ENCODE measurements around the gene RBM47.

Gene RBM47

GRCh38 chr4:40586729-40587128 is 42.9 kb downstream of the RBM47 start:
- ATAC-seq, result no peak

DNA sequence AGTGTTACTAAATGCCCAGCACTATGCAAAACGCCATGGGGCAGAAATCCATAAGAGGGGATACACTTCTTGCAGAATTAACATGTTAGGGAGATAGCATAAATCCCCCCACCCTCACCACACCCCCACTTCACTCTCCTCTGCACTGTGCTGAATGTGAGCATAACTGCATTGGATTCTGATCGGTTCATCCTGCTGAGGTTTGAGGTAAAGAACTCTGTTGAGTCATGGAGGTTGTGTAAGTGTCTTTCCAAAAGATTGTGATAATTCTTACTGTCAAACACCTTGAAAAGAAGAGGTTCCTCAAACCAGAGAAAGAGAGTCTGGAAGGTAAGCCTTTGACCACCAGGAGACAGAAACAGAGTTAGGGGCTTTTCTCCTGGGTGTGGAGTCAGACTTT is 43.6 kb downstream of the RBM47 start:
- DNase-seq, result no peak
- no peak for ATAC-seq

More at GRCh38 chr4:40586729-40587128, 42.9 kb downstream of the RBM47 start:
- no peak for DNase-seq

GRCh38 chr4:40585201-40585799 is 44.4 kb downstream of the RBM47 start:
- ATAC-seq, result no peak

DNA sequence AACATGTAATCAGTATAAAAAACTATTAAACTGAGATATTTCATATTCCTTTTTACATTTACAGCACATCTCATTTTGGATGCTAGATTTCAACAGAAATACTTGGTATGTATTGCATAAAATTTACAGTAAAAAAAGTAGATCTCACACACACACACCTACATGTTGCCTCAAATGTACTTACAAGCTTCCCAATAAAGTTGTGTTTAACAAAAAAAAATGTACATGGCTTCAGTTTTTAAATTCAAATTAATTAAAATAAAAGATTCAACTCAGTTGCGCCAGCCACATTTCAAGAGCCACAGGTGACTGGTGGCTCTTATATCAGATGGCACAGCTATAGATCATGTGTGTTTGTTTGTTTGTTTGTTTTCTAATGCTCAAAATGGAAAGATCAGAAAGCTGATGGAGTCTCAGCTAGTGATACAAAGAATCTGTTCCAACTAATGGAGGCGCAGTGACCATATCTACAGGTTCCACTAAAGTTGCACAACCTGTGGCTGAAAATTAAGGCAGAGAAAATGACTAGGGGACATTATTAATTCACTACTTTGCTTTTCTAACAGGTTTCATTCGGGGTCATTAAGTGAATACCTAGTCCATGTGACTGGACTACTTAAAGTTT is 45.0 kb downstream of the RBM47 start:
- ATAC-seq, result no peak
- no peak for DNase-seq

More at GRCh38 chr4:40585201-40585799, 44.4 kb downstream of the RBM47 start:
- DNase-seq, result no peak

DNA sequence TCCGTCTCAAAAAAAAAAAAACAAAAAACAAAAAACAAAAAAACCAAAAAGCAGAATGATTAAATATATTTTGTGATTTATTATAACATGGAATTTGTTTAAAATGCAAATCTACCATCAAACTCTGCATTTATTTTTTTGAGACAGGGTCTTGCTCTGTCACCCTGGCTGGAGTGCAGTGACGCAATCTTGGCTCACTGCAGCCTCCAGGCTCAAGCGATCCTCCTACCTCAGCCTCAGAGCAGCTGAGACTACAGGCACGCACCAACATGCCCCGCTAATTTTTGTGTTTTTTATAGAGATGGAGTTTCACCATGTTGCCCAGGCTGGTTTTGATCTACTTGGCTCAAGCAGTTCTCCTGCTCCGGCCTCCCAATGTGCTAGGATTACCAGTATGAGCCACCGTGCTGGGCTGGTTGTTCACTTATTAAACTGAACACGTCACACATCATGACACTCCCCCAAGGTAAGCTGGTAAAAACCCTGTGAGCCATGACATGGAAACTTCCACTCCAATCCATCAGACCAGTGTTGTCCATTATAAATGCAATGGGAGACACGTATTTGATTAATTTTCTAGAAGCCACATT is 45.7 kb downstream of the RBM47 start:
- ATAC-seq (no peak), DNase-seq (no peak)

DNA sequence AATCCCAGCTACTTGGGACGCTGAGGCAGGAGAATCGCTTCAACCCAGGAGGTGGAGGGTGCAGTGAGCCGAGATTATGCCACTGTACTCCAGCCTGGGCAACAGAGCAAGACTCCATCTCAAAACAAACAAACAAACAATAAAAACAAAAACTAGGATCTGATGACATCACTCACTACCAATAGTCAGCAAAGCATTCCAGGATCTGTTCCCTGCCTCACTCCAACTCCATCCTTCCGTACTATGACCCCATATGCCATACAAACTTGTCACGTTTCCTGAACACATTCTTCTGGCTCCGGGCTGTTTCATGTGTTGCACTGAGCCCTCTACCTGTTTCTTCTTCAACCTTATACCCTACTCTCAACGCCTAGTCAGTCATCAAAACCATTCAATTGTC is 47.3 kb downstream of the RBM47 start:
- no peak for DNase-seq
- ATAC-seq, result no peak

GRCh38 chr4:40581254-40582140 is 48.2 kb downstream of the RBM47 start:
- ATAC-seq (no peak), DNase-seq (no peak)

DNA sequence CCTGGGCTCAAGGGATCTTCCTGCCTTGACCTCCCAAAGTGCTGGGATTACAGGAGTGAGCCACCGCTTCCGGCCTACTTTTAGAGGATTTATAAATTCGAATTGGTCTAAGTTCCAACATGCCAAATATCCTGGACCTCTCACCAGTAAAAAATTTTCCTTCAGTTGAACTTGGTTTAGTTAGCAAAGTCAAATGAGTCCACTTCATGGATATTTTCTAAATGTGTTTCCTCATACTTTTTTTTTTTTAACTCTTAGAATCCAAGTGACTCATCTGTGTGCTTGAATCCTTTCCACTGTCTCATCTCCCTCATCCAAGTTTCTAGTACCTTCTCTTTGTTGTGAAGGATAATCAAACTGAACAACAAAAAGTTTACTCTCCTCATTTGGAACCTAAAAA is 49.7 kb downstream of the RBM47 start:
- no peak for DNase-seq
- ATAC-seq, result no peak

- ATAC-seq, result no peak
Measured at GRCh38 chr4:40577588-40578253, 51.9 kb downstream of the RBM47 start.

GRCh38 chr4:40576651-40577480 is 52.8 kb downstream of the RBM47 start:
- ATAC-seq, result peak; percentile 67

More at GRCh38 chr4:40577588-40578253, 51.9 kb downstream of the RBM47 start:
- DNase-seq, result no peak

DNA sequence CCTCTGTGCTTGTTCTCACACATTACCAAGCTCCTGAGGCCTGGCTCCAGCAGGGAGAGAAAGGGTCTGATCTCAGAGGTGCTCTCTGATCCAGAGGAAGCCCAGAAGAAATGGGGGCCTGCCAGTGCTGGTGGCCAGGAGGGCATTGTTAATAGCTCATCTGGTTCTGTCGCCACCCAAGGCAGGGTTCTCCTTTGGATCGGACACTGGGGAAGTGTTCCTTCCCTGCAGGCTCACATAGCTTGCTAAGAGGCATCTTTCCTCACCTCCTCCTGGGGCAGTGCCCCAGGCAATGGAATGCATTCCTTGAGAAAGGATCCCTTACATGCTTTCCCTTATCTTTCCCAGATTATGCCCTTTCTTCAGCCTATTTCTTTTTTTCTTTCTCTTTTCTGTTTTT is 53.8 kb downstream of the RBM47 start:
- no peak for DNase-seq
- no peak for ATAC-seq

More at GRCh38 chr4:40576651-40577480, 52.8 kb downstream of the RBM47 start:
- peak; percentile 17 for DNase-seq

- ATAC-seq (no peak), DNase-seq (no peak)
Measured at GRCh38 chr4:40573593-40574311, 55.9 kb downstream of the RBM47 start.

- ATAC-seq, result no peak
Measured at GRCh38 chr4:40572692-40573310, 56.9 kb downstream of the RBM47 start.

DNA sequence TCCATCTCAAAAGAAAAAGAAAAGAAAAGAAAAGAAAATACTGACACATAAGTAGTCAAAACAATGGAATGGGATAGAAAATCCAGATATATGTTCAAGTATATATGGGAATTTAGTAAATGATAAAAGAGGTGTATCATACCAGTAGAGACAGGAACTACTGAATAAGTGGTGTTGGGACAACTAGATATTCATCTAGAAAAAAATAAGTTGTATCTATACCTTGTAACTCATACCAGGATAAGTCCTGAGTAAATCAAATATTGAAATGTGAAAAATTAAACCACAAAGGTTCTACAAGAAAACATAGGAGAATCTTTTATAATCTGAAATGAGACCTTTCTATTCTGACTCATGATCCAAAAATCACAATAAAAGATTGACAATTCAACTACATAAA is 58.5 kb downstream of the RBM47 start:
- ATAC-seq (no peak), DNase-seq (no peak)

More at GRCh38 chr4:40572692-40573310, 56.9 kb downstream of the RBM47 start:
- no peak for DNase-seq

DNA sequence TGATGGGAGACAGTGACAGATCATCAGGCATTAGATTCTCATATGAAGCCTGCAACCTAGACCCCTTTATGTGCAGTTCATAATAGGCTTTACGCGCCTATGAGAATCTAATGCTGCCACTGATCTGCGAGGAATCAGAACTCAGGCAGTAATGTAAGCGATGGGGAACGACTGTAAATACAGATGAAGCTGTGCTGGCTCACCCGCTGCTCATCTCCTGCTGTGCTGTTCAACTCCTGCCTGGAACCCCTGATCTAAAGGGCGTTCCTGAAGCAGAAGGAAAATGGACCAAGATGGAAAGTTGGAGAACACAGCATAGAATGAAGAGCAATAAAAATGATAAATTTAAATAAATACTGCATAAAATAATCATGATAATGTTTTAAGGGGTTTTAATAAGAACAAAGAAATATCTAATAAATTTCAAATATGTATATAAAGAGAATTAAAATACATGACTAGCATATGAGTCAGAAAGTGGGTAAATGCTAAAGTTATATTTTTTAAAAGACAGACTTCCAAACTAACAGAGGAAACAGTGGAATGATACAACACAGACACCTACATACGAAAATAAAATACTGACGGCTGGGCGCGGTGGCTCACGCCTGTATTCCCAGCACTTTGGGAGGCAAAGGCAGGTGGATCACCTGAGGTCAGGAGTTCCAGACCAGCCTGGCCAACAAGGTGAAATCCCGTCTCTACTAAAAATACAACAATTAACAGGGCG is 59.2 kb downstream of the RBM47 start:
- no peak for ATAC-seq
- DNase-seq, result no peak

DNA sequence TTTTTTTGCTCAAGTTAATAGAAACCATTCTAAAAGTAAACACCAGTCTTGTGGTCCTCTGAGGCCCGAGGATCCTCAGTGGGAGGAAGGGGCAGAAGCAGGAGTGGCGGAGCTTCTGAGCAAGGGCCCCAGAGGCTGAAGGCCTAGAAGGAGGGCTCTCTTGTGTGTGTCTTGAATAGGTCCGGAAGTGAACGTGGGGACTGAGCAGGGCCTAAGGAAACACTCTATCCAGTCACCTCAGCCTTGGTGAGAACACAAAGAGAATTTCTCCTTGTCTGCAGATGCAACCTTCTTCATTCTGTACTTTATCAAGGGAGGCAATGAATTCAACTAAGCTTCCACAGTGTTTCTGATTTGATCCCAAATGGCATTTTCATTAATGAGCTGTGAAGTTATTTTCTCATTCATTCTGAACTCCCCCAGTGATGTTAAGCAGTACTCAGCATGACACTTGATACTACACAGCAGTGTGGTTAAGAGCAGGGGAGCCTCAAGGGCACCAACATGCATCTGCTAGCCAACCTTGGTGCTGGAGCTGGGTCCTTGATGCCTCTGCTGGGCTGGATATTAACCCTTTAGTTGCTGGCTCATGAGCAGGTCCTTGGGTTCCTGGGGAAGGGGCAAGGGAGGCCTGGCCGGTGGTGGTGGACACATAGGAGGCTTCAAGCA is 64.7 kb downstream of the RBM47 start:
- DNase-seq (no peak), ATAC-seq (no peak)

GRCh38 chr4:40564004-40564403 is 65.7 kb downstream of the RBM47 start:
- DNase-seq, result no peak
- ATAC-seq, result peak; percentile 40

GRCh38 chr4:40563401-40563800 is 66.3 kb downstream of the RBM47 start:
- ATAC-seq (no peak), DNase-seq (no peak)

- DNase-seq (no peak), ATAC-seq (no peak)
Measured at GRCh38 chr4:40562681-40563080, 67.0 kb downstream of the RBM47 start.

All from stimulated activated naive CD8-positive, alpha-beta T cell treated with anti-CD3 and anti-CD28 coated beads, Interleukin-15, Interleukin-2, amounts not matched to agents 100 U/mL and 50 U/mL, for 24 hours (primary cell).